HEK293 (cell line): ENCODE data around the gene KLHDC3.

ENCODE experiments used
- CTCF ChIA-PET: fragments of 350-600 bp; formaldehyde crosslinking; extraction: SDS; loops from one replicate; lab custom pipeline; 2021; ENCODE audit warnings: antibody characterized with exemption; lab: Yijun Ruan, JAX
- POLR2A ChIA-PET: fragments of 300-600 bp; formaldehyde crosslinking; extraction: SDS; loops from one replicate; lab custom pipeline; 2020; ENCODE audit warnings: antibody characterized with exemption, inconsistent platforms; lab: Yijun Ruan, JAX
- H3K27ac ChIP-seq: fragments of 200-500 bp; sonication (Bioruptor generic); 2 replicates; pipeline ENCODE4 v1.5.1; 2014; ENCODE audit warnings: low read depth, low read length, control low read depth, inconsistent platforms; ENCODE audit errors: extremely low read depth
- H3K36me3 ChIP-seq, 2 experiments: fragments of 200-500 bp in 1 of 2; sonication (Bioruptor generic) in 1 of 2; 1 replicate in 1 of 2; 2 replicates in 1 of 2; pipeline ENCODE4 v1.5.1; 2014 to 2017; ENCODE audit warnings: inconsistent platforms in 2 of 2, low read length in 2 of 2; ENCODE audit not compliant: control insufficient read depth in 2 of 2, insufficient read depth in 1 of 2
- H3K4me1 ChIP-seq: fragments of 200-500 bp; sonication (Bioruptor generic); 2 replicates; pipeline ENCODE4 v1.5.1; 2014; ENCODE audit warnings: mild to moderate bottlenecking, low read length, inconsistent platforms; ENCODE audit not compliant: control insufficient read depth, insufficient read depth
- H3K4me3 ChIP-seq: 2 replicates; pipeline ENCODE4 v1.5.1; 2011; ENCODE audit warnings: low read depth, mild to moderate bottlenecking, control low read depth, low read length, moderate library complexity
- H3K9me3 ChIP-seq: fragments of 200-500 bp; sonication (Bioruptor generic); 2 replicates; pipeline ENCODE4 v1.5.1; 2014; ENCODE audit warnings: low read depth, low read length, inconsistent platforms; ENCODE audit not compliant: control insufficient read depth, insufficient read depth
- BCL6B ChIP-seq: fragments of 450-650 bp; formaldehyde crosslinking; IDR thresholded peaks from 2 replicates; pipeline ENCODE4 v1.5.1; 2017; ENCODE audit warnings: missing biosample characterization, missing genetic modification characterization
- ELK4 ChIP-seq: IDR thresholded peaks from 2 replicates; pipeline ENCODE4 v1.6.1; 2011; ENCODE audit warnings: mild to moderate bottlenecking, low read depth, low read length, borderline replicate concordance
- KLF9 ChIP-seq: fragments of 450-650 bp; formaldehyde crosslinking; IDR thresholded peaks from 2 replicates; pipeline ENCODE4 v1.5.1; 2016; ENCODE audit warnings: missing biosample characterization, missing genetic modification characterization, low read depth
- SALL2 ChIP-seq: fragments of 450-650 bp; formaldehyde crosslinking; IDR thresholded peaks from 2 replicates; pipeline ENCODE4 v1.5.0; 2017; ENCODE audit warnings: missing biosample characterization, mild to moderate bottlenecking, missing genetic modification characterization, borderline replicate concordance
- ZBTB11 ChIP-seq: fragments of 450-650 bp; formaldehyde crosslinking; conservative IDR thresholded peaks from 2 replicates; pipeline ENCODE4 v1.5.1; 2016; ENCODE audit warnings: low read depth, missing biosample characterization, missing genetic modification characterization
- ZNF2 ChIP-seq: fragments of 450-650 bp; formaldehyde crosslinking; IDR thresholded peaks from 2 replicates; pipeline ENCODE4 v1.5.1; 2016; ENCODE audit warnings: missing biosample characterization, missing genetic modification characterization
- ZNF202 ChIP-seq: fragments of 450-650 bp; formaldehyde crosslinking; IDR thresholded peaks from 2 replicates; pipeline ENCODE4 v1.5.1; 2016; ENCODE audit warnings: missing biosample characterization, missing genetic modification characterization, borderline replicate concordance
- ZNF214 ChIP-seq: fragments of 450-650 bp; formaldehyde crosslinking; IDR thresholded peaks from 2 replicates; pipeline ENCODE4 v1.5.1; 2017; ENCODE audit warnings: missing biosample characterization, mild to moderate bottlenecking, missing genetic modification characterization, borderline replicate concordance
- ZNF335 ChIP-seq: fragments of 450-650 bp; formaldehyde crosslinking; conservative IDR thresholded peaks from 2 replicates; pipeline ENCODE4 v1.5.1; 2016; ENCODE audit warnings: missing biosample characterization, missing genetic modification characterization
- ZNF449 ChIP-seq: fragments of 450-650 bp; formaldehyde crosslinking; IDR thresholded peaks from 2 replicates; pipeline ENCODE4 v1.5.1; 2017; ENCODE audit warnings: missing biosample characterization, mild to moderate bottlenecking, missing genetic modification characterization, moderate library complexity
- ZNF529 ChIP-seq: fragments of 450-650 bp; formaldehyde crosslinking; IDR thresholded peaks from 2 replicates; pipeline ENCODE4 v1.5.1; 2017; ENCODE audit warnings: missing genetic modification characterization, missing biosample characterization; ENCODE audit not compliant: insufficient replicate concordance
- ZNF548 ChIP-seq: fragments of 450-650 bp; formaldehyde crosslinking; IDR thresholded peaks from 2 replicates; pipeline ENCODE4 v1.5.1; 2016; ENCODE audit warnings: missing biosample characterization, missing genetic modification characterization
- ZNF549 ChIP-seq: fragments of 450-650 bp; IDR thresholded peaks from 2 replicates; pipeline ENCODE4 v1.5.1; 2018; ENCODE audit warnings: missing biosample characterization, missing genetic modification characterization, mild to moderate bottlenecking, inconsistent platforms, moderate library complexity
- ZNF626 ChIP-seq: fragments of 450-650 bp; sonication (Bioruptor Pico); formaldehyde crosslinking; IDR thresholded peaks from 2 replicates; pipeline ENCODE4 v1.5.1; 2018; ENCODE audit warnings: missing biosample characterization, missing genetic modification characterization, inconsistent platforms
- ZNF629 ChIP-seq: fragments of 450-650 bp; formaldehyde crosslinking; IDR thresholded peaks from 2 replicates; pipeline ENCODE4 v1.5.1; 2017; ENCODE audit warnings: missing biosample characterization, missing genetic modification characterization
- ZNF677 ChIP-seq: fragments of 450-650 bp; IDR thresholded peaks from 2 replicates; pipeline ENCODE4 v1.5.0; 2018; ENCODE audit warnings: missing biosample characterization, mild to moderate bottlenecking, missing genetic modification characterization, moderate library complexity
- ZNF785 ChIP-seq: fragments of 450-650 bp; formaldehyde crosslinking; IDR thresholded peaks from 2 replicates; pipeline ENCODE4 v1.5.1; 2016; ENCODE audit warnings: missing biosample characterization, missing genetic modification characterization
- ZSCAN16 ChIP-seq: fragments of 450-650 bp; formaldehyde crosslinking; IDR thresholded peaks from 2 replicates; pipeline ENCODE4 v1.5.1; 2016; ENCODE audit warnings: missing biosample characterization, missing genetic modification characterization
- TF ChIP-seq, protein P1 (sequence below): fragments of 450-650 bp; formaldehyde crosslinking; IDR thresholded peaks from 2 replicates; pipeline ENCODE4 v1.5.1; 2016; ENCODE audit warnings: missing biosample characterization, missing genetic modification characterization
- TF ChIP-seq, protein P2 (sequence below): fragments of 450-650 bp; formaldehyde crosslinking; IDR thresholded peaks from 2 replicates; pipeline ENCODE4 v1.5.1; 2016; ENCODE audit warnings: missing biosample characterization, missing genetic modification characterization
- TF ChIP-seq, protein P3 (sequence below): fragments of 450-650 bp; formaldehyde crosslinking; IDR thresholded peaks from 2 replicates; pipeline ENCODE4 v1.5.1; 2016; ENCODE audit warnings: missing biosample characterization, missing genetic modification characterization
- TF ChIP-seq, protein P4 (sequence below): fragments of 450-650 bp; formaldehyde crosslinking; IDR thresholded peaks from 2 replicates; pipeline ENCODE4 v1.5.1; 2016; ENCODE audit warnings: missing biosample characterization, missing genetic modification characterization

KLHDC3 gene, protein sequence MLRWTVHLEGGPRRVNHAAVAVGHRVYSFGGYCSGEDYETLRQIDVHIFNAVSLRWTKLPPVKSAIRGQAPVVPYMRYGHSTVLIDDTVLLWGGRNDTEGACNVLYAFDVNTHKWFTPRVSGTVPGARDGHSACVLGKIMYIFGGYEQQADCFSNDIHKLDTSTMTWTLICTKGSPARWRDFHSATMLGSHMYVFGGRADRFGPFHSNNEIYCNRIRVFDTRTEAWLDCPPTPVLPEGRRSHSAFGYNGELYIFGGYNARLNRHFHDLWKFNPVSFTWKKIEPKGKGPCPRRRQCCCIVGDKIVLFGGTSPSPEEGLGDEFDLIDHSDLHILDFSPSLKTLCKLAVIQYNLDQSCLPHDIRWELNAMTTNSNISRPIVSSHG

DNA sequence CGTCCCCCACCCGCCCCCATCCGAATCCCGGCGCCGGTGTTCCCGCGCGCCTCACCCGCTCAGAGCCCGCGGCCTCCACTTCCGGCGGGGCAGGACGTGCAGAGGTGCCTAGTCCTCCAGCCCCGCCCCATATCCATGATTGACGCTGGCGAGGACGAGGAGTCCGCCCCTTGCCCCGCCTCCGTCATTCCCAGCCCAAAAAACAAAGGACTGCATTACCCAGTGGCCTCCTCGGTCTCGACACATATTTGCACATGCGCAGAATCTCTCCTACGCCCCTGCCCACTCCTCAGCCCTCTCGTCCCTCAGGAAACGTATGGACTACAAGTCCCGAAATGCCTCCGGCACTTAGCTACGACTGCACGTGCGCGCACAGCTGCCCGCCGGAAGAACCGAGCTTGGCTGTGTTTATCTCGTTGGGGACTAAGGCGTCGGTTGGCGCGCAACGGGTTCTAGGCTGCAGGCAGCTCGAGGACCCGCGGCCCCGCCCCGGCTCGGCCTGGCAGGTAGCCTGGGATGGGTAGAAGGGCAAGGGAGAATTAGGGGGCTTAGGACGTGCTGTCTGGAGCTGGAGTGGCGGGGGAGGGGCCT lies at the start of gene KLHDC3, which contains the start of gene MEA1:
KLHDC3 (plus strand) TSS at position 407 of the 591 bp plus-strand sequence. CDS start 2,944 bp downstream, outside the sequence.
MEA1 (minus strand) TSS at position 104 of the 591 bp plus-strand sequence. CDS start 133 bp downstream, outside the sequence.
- H3K9me3 ChIP-seq: no peaks in the 10 kb centered on the region
- H3K36me3 ChIP-seq: peaks cover 24 to 71% of the 10 kb centered on the region in 2 experiments
- H3K27ac ChIP-seq: peak within 1 kb of the TSS; percentile 76
- CTCF ChIA-PET: interaction anchor here (0.6 to 2.6 kb wide), 9 partner anchors 9 to 352 kb away, joined by 3 to 15 read pairs (median 4); no protein-coding TSS in a partner anchor
- POLR2A ChIA-PET: interaction anchor here (0.6 to 4.6 kb wide), 37 partner anchors 11 to 1180 kb away, joined by 3 to 66 read pairs (median 5); partner anchors contain the start of genes CNPY3, CUL7, CUL9 and GNMT
- H3K4me3 ChIP-seq: peak within 1 kb of the TSS; percentile 70
- peaks cover 12% of the 10 kb centered on the region for H3K4me1 ChIP-seq
- TF ChIP-seq, protein P1, sequence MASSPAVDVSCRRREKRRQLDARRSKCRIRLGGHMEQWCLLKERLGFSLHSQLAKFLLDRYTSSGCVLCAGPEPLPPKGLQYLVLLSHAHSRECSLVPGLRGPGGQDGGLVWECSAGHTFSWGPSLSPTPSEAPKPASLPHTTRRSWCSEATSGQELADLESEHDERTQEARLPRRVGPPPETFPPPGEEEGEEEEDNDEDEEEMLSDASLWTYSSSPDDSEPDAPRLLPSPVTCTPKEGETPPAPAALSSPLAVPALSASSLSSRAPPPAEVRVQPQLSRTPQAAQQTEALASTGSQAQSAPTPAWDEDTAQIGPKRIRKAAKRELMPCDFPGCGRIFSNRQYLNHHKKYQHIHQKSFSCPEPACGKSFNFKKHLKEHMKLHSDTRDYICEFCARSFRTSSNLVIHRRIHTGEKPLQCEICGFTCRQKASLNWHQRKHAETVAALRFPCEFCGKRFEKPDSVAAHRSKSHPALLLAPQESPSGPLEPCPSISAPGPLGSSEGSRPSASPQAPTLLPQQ (tag by site-specific recombination): no peak; the same call in 1 of the 2 replicates
- TF ChIP-seq, protein P2, sequence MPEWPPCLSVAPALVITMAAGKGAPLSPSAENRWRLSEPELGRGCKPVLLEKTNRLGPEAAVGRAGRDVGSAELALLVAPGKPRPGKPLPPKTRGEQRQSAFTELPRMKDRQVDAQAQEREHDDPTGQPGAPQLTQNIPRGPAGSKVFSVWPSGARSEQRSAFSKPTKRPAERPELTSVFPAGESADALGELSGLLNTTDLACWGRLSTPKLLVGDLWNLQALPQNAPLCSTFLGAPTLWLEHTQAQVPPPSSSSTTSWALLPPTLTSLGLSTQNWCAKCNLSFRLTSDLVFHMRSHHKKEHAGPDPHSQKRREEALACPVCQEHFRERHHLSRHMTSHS: no peak
- TF ChIP-seq KLF9 (tag by site-specific recombination) (no peak; the same call in 1 of the 2 replicates), ZNF549 (no peak), ZNF449 (peak; percentile 94), SALL2 (tag by site-specific recombination) (no peak), ZNF202 (no peak), ZNF2 (tag by site-specific recombination) (no peak; the same call in 1 of the 2 replicates), ZNF529 (tag by site-specific recombination) (no peak), ZSCAN16 (no peak), ZNF214 (no peak), ZNF335 (tag by site-specific recombination) (peak; percentile 96), BCL6B (no peak), ZNF785 (tag by site-specific recombination) (no peak), ZNF677 (tag by site-specific recombination) (no peak), ZNF626 (no peak), ZNF629 (tag by site-specific recombination) (peak; percentile 49; the same call in 1 of the 2 replicates), ZNF548 (tag by site-specific recombination) (no peak), ZBTB11 (peak; percentile 93), ELK4 (peak; percentile 46; the same call in 1 of the 2 replicates)
- TF ChIP-seq, protein P3, sequence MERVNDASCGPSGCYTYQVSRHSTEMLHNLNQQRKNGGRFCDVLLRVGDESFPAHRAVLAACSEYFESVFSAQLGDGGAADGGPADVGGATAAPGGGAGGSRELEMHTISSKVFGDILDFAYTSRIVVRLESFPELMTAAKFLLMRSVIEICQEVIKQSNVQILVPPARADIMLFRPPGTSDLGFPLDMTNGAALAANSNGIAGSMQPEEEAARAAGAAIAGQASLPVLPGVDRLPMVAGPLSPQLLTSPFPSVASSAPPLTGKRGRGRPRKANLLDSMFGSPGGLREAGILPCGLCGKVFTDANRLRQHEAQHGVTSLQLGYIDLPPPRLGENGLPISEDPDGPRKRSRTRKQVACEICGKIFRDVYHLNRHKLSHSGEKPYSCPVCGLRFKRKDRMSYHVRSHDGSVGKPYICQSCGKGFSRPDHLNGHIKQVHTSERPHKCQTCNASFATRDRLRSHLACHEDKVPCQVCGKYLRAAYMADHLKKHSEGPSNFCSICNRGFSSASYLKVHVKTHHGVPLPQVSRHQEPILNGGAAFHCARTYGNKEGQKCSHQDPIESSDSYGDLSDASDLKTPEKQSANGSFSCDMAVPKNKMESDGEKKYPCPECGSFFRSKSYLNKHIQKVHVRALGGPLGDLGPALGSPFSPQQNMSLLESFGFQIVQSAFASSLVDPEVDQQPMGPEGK (tag by site-specific recombination): peak; percentile 3
- TF ChIP-seq, protein P4, sequence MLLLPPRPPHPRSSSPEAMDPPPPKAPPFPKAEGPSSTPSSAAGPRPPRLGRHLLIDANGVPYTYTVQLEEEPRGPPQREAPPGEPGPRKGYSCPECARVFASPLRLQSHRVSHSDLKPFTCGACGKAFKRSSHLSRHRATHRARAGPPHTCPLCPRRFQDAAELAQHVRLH (tag by site-specific recombination): no peak
